ENCODE results near the gene FSTL1.

GRCh38 chr3:120473389-120473788 is 22.6 kb upstream of the FSTL1 start:
- TF ChIP-seq CTCF (IDR thresholded peaks at IDR 0.05) (no peak), ZFX (IDR thresholded peaks at IDR 0.05; ENCODE audit: borderline replicate concordance) (no peak)

Measured in 22Rv1 (cell line).